Stimulated activated CD4-positive, alpha-beta T cell treated with anti-CD3 and anti-CD28 coated beads, Interleukin-1b, Interleukin-23, amount 100 ng/mL, for 1 hour (primary cell): ENCODE measurements around the gene CADPS2.

Experiments
- DNase-seq, 2 donors: peaks; one replicate each; pipeline ENCODE4 v3.0.0-alpha.2; 2020; ENCODE audit warnings: low read depth in 2 of 2

CADPS2 gene

DNA sequence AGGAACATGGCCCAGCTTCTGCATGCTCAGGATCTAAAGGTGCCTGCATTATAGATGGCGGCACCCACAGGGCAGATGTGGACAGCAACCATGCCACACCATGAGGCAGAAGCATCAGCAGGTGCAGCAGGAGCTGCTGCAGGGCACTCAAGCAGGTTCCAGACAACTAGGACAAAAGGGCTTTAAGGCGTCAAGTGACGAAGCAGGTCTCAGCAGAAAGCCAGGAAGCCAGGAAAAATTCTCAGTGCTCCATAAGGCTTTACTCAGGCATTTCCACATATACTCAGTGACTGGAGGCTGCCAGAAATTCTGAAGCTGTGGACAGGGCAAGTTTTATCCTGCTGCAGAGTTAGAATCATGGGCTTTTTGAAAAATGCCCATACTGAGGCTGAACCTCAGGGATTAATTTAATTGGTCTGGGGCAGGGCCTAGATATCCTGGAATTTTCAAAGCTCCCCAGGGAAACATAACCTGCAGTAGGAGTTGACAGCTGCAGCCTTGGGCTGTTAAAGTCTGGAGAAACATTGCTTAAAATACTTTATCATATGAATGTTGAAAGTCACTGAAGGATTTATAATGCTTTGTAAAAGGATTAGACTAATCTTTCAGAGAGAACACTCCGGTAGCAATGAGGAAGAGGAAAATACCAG lies 115.4 kb downstream of the CADPS2 start:
- no peak for DNase-seq

DNA sequence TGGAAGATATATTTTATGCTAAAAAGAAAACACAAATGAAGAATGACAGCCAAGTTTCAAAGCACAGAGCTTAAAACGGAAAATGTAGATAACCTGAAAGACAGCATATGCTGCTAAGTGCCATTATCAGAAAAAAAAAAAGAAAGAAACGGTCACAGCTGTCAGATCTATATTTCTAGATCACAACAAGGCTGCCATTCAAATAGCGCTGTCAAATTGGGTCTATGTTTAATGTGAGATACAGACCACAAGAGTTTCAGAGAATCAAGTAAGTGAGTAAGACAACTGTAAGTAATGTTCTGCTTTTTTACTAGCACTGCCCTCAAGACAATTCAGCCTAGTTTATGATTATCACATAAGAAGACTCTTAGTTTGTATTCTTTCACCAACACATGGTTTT lies 117.4 kb downstream of the CADPS2 start:
- no peak for DNase-seq

DNA sequence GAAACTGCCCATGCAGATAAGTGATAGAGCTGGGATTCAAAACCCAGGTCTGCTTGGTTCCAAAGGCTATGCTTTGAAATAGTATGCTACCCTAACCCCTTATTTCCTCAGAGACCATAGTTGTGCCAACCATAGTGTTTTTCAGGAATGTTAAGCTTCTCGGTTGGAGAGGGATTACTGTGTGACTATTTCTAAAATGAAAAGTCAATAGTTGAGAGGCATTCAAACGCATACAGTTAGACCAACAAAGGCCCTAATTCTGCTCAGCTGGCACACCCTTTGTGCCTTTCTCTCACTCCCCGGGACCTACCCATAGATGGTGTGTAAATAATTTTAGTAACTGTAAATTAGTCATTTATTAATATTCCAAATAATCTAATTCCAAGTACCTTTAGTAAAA lies 118.9 kb downstream of the CADPS2 start:
- no peak for DNase-seq

DNA sequence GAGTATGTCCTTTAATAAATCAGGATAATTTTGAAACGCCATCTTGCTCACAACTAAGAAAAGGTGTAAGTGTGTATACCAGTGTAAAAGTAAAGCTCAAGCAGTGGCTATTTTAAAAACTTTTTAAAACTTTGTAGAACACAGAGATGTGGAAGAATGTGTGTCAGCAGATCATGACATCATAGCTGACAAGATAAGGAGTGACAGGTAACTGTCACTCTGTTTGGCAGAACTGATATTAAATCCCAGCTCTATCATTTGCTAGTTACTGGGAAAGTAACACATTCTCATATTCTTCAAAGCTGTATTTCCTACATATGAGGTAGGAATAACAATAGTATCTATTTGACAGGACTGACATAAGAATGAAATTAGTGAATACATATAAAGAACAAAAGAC lies 119.7 kb downstream of the CADPS2 start:
- DNase-seq, result no peak

DNA sequence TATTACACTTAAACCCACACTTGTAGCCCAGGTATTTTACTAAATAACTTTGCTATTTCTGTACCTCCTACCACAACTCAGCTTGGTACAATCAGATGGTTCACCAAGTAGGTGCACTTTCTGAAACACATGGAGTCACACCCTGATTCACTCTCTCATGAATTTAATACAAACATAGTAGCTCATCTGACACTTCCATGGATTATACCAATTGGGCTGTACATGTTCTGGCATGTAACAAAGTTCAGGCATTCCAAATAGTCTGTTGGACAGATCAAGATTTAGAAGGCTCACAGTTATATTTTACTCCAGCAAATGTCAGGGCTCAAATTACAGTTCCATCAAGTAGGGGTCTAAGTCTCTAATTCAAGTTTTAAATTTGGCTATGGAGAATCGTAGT lies 121.4 kb downstream of the CADPS2 start:
- no peak for DNase-seq

DNA sequence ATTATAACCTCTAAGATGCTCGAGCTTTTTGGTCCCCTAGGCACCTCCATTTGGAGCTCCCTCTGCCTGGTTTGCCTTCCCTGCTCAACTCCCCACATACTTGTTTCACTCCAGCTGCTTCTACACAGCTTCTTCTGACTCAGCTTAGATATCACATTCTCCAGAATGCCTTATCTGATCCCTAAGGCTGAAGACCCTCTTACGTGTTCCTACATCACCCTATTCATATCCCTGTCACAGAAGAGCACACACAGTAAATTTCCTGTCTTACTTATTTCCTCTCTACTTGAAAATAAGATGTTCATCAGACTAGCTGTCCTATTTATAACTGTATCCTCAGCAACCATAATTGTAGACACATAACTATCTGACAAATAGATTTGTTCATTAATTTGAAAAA lies 122.2 kb downstream of the CADPS2 start:
- no peak for DNase-seq

DNA sequence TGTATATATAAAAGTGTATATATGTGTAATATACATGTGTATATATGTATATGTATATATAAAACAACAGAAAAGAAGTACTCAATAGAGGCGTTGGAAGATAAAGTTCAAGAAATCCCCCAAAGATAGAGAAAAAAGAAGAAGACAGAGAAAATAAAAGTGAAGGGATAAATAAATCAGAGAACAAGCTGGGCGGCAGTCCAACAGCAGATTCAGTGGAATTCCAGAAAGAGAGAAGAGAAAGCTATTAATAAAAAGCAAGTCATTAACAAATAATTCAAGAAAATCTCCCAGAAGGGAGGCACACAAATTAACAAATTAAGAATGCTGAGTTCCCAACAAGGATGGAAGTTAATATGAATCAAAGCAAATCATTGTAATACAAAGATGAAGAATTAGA lies 124.2 kb downstream of the CADPS2 start:
- DNase-seq, result no peak

DNA sequence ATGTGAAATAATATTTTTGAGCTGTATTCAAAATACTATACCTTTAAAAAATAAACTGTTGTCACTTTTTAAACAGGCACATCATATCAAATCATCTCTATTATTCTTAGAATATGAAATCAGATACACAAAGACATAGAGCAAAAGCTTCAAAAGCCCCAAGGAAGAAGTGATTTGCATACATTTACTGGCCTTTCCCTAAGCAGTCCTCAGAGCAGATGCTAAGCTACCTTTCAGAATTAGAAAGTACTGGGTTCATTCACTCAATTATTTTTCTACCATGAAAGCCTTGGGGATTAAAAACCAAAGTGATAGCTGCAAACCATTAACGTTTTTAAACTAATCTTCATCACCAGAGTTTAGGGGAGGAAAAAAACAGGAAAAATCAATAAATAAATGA lies 127.8 kb downstream of the CADPS2 start:
- DNase-seq, result no peak

DNA sequence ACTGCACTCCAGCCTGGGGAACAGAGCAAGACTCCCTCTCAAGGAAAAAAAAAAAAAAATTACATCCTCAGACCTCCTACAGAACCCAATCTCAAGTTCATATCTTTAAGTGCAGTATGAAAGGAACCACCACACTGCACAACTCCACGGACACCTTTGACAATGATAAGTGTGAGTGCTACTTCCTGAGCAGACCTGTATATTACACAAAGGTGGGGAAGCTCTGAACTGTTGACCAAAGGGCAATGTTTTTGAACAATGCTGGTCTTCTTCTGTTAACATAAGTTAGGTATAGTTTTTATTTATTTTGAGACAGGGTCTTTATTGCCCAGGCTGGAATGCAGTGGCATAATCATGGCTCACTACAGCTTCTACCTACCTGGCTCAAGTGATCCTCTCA lies 129.4 kb downstream of the CADPS2 start:
- no peak for DNase-seq

DNA sequence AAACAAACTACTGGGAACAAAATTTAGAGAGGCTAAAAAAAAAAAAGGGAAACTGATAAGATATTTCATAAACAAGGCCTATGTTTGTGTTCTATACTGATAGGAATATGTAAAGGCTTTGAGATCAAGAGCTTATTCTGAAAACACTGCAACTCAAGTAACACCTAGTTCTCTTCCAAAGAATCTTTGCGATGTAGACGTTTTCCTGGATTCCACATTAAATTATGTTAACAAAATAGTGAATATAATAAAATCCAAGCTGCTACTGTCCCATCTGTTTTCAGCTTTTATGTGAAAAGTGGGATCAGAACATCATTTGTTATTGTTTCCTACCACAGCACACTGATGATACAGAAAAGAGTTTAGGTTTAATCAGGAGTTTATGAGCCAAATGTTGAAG lies 130.6 kb downstream of the CADPS2 start:
- no peak for DNase-seq

DNA sequence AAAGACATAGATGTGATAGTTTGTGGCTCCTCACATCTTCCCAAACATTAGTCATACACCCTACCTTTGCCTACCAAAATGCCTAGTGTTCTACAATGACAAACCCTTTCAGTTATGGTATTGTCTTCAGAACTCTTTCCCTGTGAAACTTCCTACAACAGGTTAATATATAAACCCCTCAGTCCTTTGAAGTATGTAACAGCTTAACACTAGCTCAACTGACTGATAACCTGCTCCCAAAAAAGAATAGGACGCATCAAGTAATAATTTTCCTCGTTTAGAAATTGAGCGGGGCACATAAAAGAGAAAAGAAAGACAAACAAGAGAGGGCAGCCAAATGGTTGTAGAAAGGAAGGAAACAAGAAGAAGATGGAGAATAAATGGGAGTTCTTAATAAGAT lies 133.7 kb downstream of the CADPS2 start:
- DNase-seq, result no peak

DNA sequence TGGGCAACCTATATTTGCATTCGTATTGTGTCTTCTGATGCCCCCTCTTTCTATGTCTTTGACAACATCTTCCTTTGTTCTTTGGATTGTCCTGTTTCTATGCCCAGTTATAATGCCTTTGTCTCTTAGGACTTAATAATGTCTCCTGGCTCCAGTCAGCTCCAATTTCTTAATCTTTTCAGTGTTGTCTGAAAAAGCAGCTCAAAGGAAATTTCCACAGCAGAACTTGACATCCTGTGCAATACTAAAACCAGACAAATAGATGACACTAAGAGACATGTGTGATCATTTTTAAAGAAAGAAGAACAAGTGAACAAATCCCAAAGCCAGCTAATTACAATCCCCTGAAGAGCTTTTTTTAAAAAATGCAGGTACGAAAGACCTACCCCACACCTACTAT lies 135.9 kb downstream of the CADPS2 start:
- DNase-seq, result no peak

DNA sequence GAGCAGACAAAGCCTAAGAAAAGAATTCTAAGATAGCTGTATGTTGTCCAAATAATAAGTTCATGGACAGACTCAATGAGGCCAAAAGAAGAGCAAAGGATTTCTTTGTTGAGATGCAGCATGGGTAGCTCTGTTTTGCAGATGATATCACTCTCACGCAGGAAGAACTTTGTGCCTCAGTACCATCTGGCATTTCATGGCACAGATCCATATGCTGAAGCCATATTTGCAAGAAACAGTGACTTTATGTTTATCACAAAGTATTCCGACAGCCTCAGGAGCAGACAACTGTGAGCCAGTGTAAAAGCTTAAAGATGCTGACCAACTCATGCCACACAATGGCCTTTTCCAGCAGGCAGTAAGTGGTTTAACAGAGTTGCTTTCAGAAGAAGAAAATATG lies 138.1 kb downstream of the CADPS2 start:
- no peak for DNase-seq

DNA sequence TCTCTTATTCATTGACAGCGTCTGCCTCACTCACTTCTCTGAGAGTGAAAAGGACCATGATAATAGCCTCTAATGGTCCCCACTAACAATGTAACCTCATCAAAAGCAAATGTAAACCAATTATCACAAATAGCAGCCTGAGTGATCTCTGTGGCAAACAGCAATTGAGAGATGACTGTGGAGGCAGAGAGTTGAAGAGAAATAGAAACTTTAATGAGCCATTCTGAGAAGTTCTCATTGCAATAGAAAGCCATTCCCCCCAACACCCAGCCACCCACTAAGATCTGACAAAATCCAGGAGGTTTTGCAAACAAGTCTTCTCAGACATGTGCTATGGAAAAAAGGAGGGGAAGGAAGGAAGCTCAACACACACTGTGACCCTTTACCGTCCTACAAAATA lies 139.3 kb downstream of the CADPS2 start:
- DNase-seq, result no peak

DNA sequence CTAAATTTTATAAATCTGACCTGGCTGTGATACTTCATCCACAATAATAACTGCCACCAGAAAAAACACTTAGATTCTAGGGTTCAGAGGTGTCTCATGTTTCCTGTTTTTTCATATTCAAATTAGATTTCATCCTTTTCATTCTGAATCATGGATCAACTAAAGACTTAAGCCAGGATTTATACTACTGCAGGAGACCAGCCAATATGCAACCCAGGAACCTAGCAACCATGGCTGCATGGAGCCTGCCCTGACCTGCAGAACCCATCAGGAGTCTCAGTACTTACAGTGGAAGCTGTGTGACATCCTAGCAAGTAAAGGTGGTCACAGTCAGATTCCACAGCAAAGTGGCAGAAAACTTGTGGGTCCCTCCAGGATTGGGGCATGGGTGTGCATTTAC lies 143.0 kb downstream of the CADPS2 start:
- no peak for DNase-seq

DNA sequence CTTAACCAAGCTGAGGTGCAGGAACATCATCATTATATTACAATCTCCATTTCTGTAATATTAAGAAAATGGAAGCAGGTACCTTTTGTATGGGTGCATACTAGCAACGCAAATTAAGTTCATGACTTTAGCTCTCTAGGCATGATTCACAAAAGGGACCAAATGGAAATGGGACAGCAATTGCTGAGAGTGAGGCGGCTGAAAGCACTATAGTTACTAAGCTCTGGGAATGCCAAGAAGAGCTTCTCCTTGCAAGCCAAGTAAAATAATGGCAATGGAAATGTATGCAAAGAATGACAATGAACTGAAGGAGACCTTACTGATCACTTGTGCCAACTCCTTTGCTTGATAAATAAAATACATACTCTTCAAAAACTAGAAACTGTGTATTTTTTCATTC lies 147.3 kb downstream of the CADPS2 start:
- DNase-seq, result no peak

DNA sequence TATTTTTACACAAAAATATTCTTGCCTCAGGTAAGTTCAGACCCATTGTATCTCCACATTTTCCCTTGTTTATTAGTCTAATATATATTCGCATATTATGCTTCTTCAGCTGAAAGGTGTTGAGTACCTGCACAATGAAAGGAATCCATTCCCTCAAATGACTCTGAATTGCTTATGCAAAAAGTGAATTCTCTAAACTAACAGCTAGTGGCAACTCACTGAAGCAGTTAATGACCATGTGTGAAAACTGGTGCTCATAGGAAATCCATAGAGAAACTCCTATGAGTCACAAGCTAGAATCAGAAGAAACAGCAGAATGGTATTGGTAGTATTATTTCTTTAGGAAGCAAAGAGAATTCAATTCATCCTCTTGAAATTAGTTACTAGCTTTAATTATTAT lies 150.1 kb downstream of the CADPS2 start:
- no peak for DNase-seq

DNA sequence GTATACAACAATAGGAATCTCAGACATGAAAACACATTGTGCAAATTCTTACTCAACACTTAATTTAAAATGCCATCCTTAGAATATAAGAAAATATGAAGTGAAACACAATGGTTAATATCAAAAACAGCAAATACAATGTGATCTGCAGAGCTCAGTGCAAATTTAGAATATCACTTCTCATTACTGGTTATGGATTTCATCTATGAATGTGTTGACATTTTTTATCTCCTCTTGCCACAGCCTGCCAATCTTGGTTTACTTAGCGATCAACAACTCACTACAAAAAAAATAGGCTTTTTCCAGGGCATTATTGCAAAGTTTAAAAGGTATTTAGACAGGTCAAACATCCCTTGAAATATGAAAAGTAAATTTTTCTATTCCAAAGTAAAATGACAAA lies 158.5 kb downstream of the CADPS2 start:
- no peak for DNase-seq

DNA sequence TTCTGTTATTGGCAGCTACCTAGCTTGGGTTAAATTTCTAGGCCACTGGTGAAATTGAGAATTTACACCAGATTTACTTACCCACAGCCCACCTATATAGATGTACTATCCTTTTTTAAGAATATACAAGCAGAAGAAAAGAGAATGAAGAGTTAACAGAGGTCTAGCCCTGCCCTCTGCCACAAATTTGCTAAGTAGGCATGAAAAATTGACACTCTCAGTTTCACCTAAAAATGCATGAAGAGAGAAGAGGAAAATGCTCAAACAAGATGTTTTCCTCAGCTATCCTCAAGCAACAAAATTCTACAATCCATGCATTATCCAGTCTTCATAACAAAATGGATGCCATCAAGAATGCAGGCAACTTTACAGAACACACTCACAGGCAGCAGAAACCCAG lies 158.9 kb downstream of the CADPS2 start:
- no peak for DNase-seq

DNA sequence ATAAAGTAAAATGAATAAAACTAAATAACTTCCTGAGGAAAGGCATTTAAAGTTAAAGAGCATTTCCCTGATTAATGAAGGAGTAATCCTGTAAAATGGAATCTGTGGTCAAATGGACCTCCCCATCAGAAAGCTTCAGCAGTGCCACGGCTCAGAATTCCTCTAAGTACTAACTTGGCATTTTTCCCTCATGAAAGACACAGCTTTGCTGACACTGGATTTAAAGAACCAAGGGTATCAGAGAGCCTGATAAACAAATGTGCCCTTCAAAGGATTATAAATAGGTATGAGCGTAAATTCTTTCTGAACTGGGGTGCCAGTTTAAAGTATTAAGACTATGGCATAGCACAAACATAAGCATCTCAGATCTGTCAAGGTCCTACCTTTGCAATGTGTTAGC lies 159.4 kb downstream of the CADPS2 start:
- no peak for DNase-seq

DNA sequence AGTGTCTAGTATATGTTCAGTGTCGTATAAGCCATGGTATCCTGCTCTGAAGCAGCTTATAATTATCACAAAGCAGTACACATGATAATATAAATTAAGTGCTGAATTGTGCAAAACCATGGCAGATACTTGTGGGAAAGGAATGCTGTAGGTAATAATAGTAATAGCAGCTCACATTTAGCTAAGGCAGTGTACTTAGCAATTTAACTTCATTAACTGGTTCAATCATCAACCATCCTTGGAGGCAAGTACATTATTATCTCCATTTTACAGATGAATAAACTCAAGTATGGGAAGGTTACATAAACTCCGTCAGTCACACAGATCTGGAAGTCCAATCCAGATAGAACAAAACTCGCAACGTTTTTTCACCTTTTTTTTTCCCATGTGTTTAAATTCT lies 161.9 kb downstream of the CADPS2 start:
- DNase-seq, result no peak

DNA sequence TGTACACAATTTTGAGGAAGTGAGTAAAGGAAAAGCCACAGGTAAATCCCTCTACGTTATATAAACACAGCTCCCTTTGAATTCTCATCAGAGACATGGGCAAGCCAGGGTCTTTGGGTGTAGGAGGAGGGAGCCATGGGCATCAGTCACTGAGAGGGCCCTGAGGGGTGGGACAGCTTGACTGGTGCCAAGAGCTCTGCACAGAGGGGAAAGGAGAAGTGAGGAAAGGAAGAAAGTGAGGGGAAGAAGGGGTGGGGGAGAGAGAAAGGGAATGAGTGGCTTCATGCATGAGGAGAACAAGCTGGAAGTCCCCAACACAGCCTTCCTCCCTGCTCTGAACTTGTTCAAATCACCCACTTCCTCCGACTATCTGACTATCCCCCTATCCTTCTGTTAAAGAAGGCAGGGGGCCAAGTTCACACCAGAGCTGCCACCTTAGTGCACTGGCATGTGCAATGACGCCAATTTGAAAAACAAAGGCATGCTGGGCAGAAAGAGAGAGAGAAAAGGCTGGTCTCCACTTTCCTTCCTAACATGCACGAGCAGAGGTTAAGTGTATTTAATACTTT lies 167.2 kb downstream of the CADPS2 start:
- DNase-seq, result no peak

DNA sequence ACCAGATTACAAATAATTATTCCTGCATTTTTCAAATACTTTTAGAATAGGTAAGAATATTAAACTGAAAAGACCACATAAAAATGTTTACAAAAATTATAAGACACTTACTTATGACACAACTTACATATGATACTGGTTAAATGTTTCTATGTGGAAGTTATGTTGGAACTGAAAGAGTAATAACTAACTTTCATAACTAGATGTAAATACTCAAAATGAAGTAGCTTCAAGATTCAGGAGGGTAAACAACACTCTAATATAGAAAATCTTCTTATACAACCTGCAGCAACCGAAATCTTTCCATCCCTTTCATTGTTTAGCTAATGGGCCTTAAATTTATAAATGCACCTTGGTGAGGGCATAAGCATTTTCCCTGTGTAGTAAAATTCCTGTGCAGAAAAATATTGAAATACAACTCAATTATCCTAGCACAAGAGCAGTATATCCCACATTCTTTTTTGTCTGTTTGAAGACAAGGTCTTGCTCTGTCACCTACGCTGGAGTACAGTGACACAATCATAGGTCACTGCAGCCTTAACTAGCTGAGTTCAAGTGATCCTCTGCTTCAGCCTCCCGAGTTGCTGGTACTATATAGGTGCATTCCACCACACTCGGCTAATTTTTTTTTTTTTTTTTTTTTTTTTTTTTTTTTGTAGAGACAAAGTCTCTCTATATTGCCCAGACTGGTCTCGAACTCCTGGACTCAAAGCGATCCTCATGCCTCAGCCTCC lies 168.7 kb downstream of the CADPS2 start:
- DNase-seq, result no peak

DNA sequence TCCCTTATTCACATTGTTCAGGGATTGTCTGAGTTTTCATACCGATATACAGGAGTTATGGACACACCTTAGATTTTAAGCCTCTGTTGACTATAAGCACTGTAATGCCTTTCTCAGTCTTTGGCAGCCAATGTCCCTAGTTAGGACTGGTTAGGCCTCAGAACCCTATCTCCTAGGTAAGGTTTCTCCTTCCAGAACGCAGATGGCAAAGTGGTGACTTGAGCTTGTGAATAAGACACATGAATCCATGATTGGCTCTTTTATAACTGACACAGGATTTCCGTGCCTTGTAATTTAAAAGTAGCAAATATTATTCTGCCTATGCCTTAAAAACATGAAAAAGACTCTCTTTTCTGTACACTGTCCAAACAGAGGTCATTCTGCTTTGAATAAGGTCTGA lies 171.1 kb downstream of the CADPS2 start:
- DNase-seq, result no peak
